ENCODE measurements around the gene TMC4. TPM values are rescaled to one million over a fixed set of nuclear protein-coding genes. Genes with fewer than 3 reads are reported as not detected.

The TMC4 gene
- total RNA-seq, 2 donors from 2014 or later = 0.41 to 7.8 TPM

- Histone ChIP-seq H3K4me3 (no peak overlapping the region), H3K36me3 (peaks cover 14% of the 10 kb centered on the region), H3K27me3 (replicated peaks; ENCODE audit: insufficient read depth) (no peaks in the 10 kb centered on the region), H3K27ac (no peak overlapping the region), H3K9me3 (no peaks in the 10 kb centered on the region), H3K4me1 (ENCODE audit: control insufficient read depth in 1 of 2, low read depth in 2 of 2) (peaks cover 11 to 18% of the 10 kb centered on the region in 2 donors)
- TF ChIP-seq, protein P1, sequence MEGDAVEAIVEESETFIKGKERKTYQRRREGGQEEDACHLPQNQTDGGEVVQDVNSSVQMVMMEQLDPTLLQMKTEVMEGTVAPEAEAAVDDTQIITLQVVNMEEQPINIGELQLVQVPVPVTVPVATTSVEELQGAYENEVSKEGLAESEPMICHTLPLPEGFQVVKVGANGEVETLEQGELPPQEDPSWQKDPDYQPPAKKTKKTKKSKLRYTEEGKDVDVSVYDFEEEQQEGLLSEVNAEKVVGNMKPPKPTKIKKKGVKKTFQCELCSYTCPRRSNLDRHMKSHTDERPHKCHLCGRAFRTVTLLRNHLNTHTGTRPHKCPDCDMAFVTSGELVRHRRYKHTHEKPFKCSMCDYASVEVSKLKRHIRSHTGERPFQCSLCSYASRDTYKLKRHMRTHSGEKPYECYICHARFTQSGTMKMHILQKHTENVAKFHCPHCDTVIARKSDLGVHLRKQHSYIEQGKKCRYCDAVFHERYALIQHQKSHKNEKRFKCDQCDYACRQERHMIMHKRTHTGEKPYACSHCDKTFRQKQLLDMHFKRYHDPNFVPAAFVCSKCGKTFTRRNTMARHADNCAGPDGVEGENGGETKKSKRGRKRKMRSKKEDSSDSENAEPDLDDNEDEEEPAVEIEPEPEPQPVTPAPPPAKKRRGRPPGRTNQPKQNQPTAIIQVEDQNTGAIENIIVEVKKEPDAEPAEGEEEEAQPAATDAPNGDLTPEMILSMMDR (IDR thresholded peaks at IDR 0.05) = no peak
- ATAC-seq (ENCODE audit: insufficient number of reproducible peaks, low FRiP score, low read depth) (no peak), DNase-seq (ENCODE audit: low spot score) (no peak)
Measured at GRCh38 chr19:54133957-54134590, 38.9 kb downstream of the TMC4 start.

- no peaks in the 10 kb centered on the region for H3K27me3 ChIP-seq (replicated peaks; ENCODE audit: insufficient read depth)
- no peak overlapping the region for H3K27ac ChIP-seq
- TF ChIP-seq, protein P1 (IDR thresholded peaks at IDR 0.05) = no peak
- H3K36me3 ChIP-seq = peaks cover 20% of the 10 kb centered on the region
- H3K9me3 ChIP-seq = no peaks in the 10 kb centered on the region
- no peak for ATAC-seq (ENCODE audit: insufficient number of reproducible peaks, low FRiP score, low read depth)
- peaks cover 5 to 12% of the 10 kb centered on the region in 2 donors for H3K4me1 ChIP-seq (ENCODE audit: control insufficient read depth in 1 of 2, low read depth in 2 of 2)
- DNase-seq (ENCODE audit: low spot score) = no peak
- no peak overlapping the region for H3K4me3 ChIP-seq
Measured at GRCh38 chr19:54133312-54133956, 39.5 kb downstream of the TMC4 start.

- peaks cover 52% of the 10 kb centered on the region for H3K36me3 ChIP-seq
- H3K27ac ChIP-seq = no peak overlapping the region
- no peak for DNase-seq (ENCODE audit: low spot score)
- H3K27me3 ChIP-seq (replicated peaks; ENCODE audit: insufficient read depth) = no peaks in the 10 kb centered on the region
- no peak overlapping the region for H3K4me3 ChIP-seq
- TF ChIP-seq, protein P1 (IDR thresholded peaks at IDR 0.05) = no peak
- no peaks in the 10 kb centered on the region for H3K9me3 ChIP-seq
- no peaks in the 10 kb centered on the region for H3K4me1 ChIP-seq (ENCODE audit: control insufficient read depth in 1 of 2, low read depth in 2 of 2)
- no peak for ATAC-seq (ENCODE audit: insufficient number of reproducible peaks, low FRiP score, low read depth)
Measured at GRCh38 chr19:54129617-54129996, 43.4 kb downstream of the TMC4 start.

DNA sequence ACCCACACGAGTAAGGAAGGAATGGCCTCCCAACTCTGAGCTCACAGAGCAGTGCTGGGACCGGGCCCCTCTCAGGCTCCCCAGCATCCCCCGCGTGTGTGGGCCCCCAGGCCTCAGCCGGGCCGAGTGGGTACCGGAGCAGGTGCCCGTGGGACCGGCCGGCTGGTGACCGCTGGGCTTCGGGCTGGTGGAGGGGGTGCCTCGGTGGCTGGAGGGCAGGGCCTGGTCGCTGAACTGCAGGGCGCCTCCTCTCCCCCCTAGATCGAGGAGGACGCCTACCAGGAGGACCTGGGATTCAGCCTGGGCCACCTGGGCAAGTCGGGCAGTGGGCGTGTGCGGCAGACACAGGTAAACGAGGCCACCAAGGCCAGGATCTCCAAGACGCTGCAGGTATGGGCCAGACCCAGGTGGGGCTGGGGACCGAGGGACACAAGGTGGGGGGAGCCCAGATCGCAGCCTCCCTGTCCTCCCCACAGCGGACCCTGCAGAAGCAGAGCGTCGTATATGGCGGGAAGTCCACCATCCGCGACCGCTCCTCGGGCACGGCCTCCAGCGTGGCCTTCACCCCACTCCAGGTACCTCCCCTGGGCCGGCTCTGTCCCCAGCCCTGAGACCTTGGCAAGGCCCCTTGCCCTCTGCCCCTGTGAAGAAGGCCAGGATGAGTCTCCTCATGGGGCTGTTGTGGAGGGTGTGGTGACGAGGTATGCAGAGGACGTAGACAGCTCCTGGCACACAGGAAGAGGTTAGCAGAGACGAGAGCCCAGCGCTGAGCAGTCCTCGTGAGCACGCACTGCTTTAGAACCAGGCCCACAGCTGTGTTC lies 44.0 kb downstream of the TMC4 start:
- Histone ChIP-seq H3K27me3 (replicated peaks; ENCODE audit: insufficient read depth) (no peaks in the 10 kb centered on the region), H3K36me3 (peaks cover 58% of the 10 kb centered on the region), H3K4me3 (no peak overlapping the region), H3K27ac (no peak overlapping the region), H3K9me3 (no peaks in the 10 kb centered on the region), H3K4me1 (ENCODE audit: control insufficient read depth in 1 of 2, low read depth in 2 of 2) (no peaks in the 10 kb centered on the region)
- TF ChIP-seq, protein P1 (IDR thresholded peaks at IDR 0.05) = no peak
- DNase-seq (ENCODE audit: low spot score) (no peak), ATAC-seq (ENCODE audit: insufficient number of reproducible peaks, low FRiP score, low read depth) (no peak)

DNA sequence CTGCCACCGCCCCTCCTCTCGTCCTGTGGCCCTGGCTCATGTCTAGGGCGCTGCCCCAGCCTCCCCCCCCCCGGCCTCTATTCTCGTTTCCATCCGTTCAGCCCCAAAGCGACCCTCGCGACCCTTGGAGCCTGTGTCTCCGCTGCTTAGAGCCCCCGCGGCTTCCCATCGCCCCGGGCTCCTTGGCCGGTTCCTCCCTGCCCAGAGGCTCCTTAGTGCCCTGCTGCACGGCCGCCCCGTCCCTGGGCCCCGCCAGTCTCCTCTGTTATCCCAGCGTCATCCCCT lies 44.6 kb downstream of the TMC4 start:
- Histone ChIP-seq H3K36me3 (peaks cover 64% of the 10 kb centered on the region), H3K4me1 (ENCODE audit: control insufficient read depth in 1 of 2, low read depth in 2 of 2) (no peaks in the 10 kb centered on the region), H3K27ac (no peak overlapping the region), H3K27me3 (replicated peaks; ENCODE audit: insufficient read depth) (no peaks in the 10 kb centered on the region), H3K4me3 (no peak overlapping the region), H3K9me3 (no peaks in the 10 kb centered on the region)
- no peak for DNase-seq (ENCODE audit: low spot score)
- ATAC-seq (ENCODE audit: insufficient number of reproducible peaks, low FRiP score, low read depth) = no peak
- TF ChIP-seq, protein P1 (IDR thresholded peaks at IDR 0.05) = no peak

Measured in thoracic aorta (tissue), 2 donors.